ENCODE results near the gene CYP26B1.

Gene CYP26B1, protein sequence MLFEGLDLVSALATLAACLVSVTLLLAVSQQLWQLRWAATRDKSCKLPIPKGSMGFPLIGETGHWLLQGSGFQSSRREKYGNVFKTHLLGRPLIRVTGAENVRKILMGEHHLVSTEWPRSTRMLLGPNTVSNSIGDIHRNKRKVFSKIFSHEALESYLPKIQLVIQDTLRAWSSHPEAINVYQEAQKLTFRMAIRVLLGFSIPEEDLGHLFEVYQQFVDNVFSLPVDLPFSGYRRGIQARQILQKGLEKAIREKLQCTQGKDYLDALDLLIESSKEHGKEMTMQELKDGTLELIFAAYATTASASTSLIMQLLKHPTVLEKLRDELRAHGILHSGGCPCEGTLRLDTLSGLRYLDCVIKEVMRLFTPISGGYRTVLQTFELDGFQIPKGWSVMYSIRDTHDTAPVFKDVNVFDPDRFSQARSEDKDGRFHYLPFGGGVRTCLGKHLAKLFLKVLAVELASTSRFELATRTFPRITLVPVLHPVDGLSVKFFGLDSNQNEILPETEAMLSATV

DNA sequence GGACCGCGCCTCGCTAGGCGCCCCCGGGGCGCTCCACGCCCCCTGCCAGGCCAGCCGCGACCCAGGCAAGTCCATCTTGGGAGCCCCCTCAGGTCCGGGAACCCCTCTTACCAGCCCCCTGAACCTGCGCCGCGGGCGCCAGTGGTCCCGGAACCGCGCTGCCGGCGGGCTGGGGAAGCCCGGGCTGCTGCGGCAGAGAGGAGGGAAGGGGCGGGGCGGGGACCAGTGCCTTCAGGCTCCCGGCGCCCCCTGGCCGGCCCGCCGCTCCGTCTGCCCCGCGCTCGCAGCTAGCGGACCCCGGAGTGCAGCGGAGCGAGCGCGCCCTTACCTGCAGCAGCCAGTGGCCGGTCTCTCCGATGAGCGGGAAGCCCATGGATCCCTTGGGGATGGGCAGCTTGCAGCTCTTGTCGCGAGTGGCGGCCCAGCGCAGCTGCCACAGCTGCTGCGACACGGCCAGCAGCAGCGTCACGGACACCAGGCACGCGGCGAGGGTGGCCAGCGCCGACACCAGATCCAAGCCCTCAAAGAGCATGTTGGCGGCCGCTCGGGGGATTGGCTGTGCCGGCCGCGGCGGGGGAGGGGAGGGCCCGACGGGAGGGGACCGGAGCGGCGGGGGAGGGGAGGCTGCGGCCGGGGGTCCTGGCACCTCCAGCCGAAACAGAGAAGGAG, at the start of gene CYP26B1:
CYP26B1 (minus strand) TSS at position 560 of the 669 bp plus-strand sequence; CDS start at position 532, 28 bp downstream.
- DNase-seq (ENCODE audit: low spot score) = no peak

DNA sequence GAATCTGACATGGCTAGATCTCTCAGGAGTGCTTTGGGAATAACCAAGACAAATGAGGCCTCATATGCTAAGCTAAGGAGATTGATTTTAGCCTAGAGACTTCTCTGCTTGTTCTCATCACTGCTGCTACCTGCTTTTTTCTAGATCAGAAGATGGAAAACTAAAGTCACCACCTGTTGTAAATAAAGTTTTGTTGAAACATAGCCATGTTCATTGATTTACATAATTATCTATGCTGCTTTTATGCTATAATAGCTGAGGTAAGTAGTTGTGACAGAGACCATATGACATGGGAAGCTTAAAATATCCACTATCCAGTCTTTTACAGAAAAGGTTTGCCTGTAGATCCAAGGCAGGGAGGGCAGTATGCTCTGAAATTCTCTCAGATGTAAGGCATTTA, 46.1 kb upstream of the CYP26B1 start:
- no peak for DNase-seq (ENCODE audit: low spot score)

DNA sequence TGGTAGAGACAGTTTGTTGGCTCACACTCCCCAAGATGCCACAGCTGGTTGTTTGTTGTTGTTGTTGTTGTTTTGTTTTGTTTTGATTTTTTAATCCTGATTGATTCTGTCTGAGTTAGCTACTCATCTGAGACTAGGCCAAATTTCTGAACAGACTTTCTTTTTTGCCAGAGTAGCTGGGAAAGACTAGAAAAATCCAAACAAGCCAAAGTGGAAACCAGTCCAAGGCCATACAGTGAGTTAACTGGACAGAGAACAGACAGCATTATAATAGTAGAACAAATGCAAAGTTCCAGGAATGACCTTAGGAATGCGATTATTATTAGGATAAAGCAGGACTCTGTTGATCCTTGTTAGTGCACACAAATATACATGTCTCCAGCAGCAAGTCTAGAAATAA, 43.8 kb upstream of the CYP26B1 start:
- DNase-seq (ENCODE audit: low spot score) = no peak

DNA sequence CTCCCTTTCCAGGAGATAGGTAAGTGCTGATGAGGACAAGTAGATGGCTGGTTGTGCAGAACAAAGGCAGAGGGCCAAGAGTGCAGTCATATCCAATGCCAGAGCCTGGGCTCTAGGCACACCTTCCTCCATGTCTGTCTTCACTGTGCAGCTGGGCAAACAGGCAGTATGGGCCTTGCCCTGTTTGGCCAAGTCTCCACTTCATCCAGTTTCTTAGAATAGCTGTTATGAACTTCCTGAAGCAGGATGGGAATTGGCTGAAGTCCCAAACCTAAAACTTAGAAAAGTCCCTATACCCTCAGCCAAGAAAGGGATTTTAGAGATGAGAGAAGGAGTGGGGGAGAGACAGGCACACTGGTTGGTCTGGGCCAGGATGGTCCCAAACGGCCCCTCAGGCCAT, 37.5 kb upstream of the CYP26B1 start:
- no peak for DNase-seq (ENCODE audit: low spot score)

DNA sequence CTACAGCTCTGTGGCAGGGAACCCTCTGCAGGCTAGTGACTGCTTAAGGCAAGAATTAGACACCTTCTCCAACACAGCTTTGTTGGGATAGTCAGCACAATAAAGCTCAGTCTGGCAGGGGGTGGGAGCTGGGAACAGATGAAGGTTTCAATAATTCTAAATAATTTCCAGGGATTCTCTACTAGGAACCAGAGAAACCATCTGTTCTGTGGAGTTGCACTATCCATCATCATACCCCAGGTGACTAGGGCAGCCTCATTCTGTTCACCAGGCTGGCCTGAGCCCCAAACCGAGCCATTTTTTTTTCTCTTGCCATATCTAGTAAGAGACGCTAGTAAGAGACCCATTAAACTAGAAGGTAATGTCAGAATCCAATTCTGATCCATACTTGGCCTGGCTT, 35.8 kb upstream of the CYP26B1 start:
- no peak for DNase-seq (ENCODE audit: low spot score)

DNA sequence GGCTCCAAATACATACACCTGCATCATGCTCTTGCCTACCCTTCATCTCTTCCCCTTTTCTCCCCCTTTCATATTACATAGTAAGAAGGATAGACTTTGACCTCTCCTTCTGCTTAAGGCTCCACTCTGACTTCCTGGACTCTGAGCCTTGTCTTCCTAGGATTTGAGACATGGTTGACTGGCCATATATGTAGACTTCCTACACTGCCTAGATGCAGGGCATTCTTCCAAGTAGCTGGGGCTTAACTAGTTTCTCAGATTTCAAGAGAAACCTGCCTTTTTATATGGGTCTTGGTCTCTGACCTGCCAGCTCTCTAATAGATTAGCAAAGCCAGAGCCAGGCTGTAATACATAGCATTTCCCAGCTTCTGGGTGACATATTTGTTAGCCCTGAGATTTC, 35.4 kb upstream of the CYP26B1 start:
- no peak for DNase-seq (ENCODE audit: low spot score)

DNA sequence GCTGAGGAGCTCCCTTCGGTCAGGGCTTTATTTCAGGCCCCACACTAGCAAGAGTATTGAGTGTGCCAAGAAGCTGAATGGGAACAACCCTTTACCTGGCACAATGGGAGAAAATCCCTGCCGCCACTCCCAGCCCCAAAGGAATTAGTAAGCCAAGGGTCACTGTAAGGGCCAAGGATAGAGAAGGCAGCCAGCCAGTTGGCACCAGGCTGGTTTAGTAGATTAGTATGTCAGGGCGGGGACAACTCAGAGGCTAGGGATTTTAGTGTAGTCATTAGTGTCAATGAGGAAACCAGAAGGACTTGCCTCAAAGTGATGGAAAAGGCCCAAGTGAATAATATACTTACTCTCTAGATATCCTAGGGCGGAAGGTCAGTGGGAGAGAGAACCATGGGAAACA, 34.9 kb upstream of the CYP26B1 start:
- DNase-seq (ENCODE audit: low spot score) = no peak

DNA sequence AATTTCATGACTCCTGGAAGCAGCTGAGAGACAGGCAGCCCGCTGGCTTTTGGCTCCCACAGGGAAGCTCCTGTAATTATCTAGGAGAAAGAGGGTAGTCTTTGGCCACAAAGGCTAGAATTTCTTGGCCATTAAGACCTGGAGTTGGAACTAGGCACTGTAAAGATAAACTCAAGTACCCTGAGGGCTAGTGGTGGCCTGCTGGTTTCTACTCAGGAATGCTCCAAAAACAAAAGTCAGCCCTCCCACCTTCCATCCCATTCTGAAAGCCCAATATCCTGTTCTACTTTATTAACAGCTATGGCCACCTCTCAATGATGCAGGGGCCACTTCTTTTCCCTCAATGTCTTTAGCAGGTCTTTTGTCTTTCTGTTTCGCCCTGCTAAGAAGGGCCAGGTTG, 34.0 kb upstream of the CYP26B1 start:
- no peak for DNase-seq (ENCODE audit: low spot score)

DNA sequence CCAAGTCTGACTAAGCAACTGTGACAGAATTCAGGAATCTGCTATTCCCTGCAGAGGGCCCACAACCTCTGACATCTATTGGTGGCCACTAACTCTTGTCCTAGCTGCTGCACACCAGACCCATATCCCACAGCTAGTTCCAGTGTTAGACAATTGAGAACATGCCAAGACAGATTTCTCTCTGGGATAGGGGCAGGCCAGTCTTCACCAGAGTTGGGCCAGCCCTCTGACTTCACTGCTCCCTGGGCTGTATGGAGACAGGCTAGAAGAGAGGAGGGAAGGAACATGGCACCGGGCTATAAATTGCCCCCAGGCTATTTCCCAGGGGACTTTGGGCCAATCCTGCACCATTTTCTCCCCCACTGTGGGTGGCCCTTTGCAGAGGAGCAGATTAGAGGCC, 32.7 kb upstream of the CYP26B1 start:
- DNase-seq (ENCODE audit: low spot score) = no peak

DNA sequence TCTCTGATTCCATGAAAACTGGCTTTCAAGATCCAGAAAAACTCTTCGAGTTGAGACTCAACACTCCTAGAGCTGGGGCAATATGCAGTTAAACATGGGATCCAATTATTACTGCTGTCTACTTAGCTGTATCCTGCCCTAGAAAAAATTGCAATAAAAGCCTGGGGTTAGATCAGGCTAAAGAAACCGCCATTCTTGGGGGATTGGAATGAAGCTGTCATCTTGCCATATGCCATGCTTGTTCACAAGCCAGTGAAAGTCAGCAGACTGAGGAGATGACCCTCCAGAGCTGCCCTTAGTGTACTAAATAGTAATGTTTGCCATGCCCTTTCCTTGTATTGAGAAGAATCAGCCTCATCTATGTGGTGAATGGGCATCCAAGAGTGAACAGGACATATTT, 30.9 kb upstream of the CYP26B1 start:
- DNase-seq (ENCODE audit: low spot score) = no peak

DNA sequence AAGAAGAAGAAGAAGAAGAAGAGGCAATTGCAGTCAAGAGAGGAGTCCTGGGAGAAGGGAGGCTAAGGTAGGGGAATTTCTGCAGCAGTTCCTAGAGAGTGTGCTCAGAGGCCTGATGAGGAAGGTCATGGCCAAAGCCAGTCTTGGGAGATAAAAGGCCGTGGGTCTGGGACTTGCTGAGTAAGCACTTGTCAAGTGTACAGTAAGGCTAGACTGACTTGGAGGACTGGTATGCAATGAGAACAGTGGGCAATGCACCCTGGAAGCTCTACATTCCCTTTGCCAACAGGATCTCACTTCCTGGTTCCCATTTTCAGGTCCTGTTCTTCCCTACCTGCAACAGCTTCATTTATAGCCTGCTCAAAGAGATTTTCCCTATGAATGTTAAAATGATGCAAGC, 28.6 kb upstream of the CYP26B1 start:
- DNase-seq (ENCODE audit: low spot score) = no peak

DNA sequence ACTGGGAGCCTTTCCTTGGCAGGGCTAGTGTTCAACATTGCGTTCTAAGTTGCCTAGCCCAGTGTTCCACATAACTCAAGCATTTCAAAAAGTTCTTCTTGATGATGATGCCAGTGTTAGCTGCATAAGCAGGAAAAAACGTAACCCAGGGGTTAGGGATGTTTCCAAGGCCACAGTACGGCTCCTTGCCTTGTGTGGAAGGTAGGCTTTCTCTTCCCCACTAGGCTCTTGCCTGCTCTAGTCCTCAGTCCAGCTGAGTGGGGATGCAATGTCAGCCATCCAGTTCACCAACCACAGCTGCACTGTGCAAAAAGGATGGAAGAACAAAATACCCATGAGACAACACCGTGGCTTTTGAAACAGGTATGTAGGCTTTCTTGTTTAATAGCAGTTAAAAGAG, 28.0 kb upstream of the CYP26B1 start:
- DNase-seq (ENCODE audit: low spot score) = no peak

DNA sequence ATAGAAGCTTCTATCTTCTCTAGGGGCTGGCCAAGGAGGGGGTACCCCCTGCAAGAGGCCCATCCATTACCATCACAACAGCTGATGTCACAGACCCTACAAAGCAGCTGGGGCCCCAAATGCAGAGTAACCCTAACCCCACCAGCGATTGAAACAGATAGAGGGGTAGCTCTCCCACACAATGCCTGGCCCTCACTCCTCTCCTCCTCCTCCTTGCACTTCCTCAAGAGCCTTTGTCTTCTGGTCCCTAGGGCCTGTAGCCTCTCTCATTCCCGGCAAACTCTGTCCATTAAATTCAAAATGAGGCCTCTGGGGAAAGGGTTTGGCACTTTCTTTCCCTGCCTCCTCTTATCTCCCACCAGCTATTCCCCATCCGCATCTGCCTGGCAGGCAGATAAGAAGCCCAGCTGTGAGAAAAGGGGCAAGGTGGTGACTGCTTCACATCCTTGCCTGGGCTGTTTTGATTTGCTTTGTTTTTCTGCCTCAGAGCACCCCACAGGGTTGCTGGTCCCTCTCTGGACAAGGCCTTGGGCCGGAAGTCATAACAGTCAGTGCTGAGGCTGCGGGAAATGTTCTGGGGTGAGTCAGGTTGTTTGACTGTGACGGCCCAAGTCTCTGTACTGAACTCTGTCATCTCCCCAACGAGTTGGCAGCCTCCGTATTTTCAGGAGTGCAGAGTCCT, 26.1 kb upstream of the CYP26B1 start:
- DNase-seq (ENCODE audit: low spot score) = no peak

DNA sequence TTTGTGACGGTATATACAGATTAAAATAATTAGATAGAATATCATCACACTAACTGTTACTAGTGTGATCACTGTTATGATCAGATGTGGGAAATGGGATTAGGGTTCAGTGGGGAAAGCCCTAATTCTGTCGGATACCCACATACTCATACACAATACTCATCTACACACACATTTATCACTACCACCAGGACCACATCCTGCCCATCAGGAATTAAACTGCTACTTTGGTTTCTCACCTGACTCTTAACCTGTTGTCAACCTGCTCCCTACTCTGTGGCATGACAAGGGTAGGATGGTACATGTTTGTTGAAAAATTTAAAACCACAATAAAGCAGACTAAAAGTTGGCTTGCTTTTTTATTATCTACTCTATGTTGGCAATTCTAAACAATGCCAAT, 24.8 kb upstream of the CYP26B1 start:
- DNase-seq (ENCODE audit: low spot score) = no peak

DNA sequence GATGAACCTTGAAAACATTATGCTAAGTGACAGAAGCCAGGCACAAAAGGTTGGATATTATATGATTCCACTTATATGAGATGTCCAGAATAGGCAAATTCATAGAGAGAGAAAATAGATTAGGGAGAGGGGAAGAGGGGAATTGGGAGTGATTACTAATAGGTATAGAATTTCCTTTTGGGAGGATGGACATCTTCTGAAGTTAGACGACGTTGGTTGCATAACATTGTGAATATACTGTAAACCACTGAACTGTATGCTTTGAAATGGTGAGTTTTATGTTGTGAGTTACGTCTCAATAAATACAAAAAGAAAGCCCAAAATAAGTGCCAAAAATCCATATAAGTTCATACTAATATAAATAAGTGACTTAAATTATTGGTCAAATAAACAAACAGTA, 18.6 kb upstream of the CYP26B1 start:
- DNase-seq (ENCODE audit: low spot score) = no peak

DNA sequence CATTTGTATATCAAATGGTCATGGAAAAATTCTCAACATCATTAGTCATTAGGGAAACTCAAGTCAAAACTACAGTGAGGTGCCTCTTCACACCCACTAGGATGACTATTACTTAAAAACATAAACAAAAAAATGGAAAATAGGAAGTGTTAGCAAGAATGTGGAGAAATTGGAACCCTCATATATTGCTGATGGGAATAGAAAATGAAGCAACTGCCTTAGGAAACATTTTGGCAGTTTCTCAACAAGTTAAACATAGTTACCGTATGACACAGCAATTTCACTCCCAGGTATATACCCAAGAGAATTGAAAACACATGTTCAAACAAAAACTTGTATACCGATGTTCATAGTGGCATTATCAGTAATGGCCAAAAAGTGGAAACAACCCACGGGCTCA, 18.1 kb upstream of the CYP26B1 start:
- no peak for DNase-seq (ENCODE audit: low spot score)

DNA sequence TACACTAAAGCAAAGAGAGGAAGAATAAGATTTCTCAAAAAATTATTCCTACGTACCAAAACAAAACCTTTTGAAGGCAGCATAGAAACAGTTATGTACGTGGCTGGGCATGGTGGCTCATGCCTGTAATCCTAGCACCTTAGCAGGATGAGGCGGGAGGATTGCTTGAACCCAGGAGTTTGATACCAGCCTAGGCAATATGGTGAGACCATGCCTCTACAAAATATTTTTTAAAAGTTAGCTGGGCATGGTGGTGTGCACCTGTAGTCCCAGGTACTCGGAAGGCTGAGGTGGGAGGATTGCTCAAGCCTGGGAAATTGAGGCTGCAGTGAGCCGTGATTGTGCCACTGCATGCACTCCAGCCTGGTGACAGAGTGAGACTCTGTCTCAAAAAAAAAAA, 14.9 kb upstream of the CYP26B1 start:
- no peak for DNase-seq (ENCODE audit: low spot score)

DNA sequence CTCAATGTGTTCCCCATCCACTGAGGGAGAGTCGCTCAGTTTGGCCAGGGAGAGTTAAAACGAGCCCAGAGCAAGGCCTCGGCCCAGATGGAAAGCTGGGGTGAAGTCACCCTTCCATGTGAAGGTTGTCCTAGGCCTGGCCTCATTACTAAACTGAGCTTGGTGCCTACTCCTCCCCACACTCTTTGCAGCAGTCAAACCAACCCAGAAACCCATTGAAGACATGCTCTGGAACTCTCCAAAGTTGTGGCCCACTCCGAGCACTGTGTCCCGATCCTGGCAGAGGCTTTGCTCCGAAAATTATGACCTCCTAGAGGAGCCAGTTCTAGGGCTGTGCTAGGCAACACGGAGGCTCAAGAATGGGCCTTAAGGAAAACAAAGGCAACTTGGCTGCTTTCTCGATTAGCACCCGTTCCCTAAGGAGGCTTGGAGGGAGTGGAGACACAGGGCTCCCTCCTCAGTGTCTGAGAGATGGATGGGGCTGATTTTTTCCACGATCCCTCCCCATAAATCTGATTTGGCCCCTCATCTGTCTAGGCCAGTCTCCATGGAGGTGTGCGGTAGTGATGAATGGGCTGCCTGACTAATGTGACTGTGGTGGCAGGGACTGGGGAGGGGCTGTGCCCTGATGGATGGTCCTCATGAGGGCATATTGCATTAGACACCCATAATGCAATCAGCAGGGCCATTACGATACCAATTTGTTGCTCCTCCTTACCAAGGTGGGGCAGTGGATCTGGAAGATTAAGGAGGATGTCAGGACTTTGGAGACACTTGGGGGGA, 11.7 kb upstream of the CYP26B1 start:
- DNase-seq (ENCODE audit: low spot score) = no peak

DNA sequence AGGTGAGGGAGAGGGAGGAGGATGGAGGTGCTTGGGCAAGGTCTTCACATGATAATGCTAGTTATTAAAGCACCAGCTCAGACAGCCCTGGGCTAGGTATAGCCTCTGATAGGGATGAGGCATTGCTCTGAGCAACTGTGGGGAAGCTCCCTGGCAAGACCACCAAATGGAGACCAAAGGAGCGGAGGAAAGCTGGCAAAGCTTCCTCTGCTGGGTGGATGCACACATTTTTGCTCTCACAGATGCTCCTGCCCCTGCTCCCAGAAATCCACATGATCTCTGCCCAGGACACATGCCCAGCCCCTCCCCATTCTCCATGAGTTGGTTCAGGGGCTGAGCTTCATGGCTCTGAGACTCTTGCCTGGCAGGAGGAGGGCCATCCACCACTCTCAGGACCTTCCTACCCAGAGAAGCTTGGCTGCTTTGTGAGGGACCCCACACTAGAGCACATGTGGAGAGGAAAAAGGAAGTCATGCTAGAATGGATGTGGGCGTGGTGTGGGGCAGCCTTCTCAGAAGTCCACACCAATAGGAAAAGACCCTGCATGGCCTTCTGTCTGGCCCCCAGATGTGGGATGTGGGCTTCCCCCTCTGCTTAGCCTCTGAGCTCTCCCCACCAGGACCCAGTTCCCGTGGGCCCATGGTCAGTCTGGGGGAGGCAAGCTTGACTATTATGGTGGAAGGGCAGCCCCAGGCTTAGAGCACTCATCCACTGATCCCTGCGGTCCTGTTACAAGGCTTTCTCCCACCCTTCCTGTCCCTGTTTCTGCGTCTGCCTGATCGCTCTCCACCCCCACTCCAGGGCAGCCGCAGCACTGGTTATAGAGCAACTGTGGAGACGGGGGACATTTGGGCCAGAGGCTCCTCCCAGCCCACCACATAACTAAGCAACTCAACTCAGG, 10.5 kb upstream of the CYP26B1 start:
- DNase-seq (ENCODE audit: low spot score) = no peak

DNA sequence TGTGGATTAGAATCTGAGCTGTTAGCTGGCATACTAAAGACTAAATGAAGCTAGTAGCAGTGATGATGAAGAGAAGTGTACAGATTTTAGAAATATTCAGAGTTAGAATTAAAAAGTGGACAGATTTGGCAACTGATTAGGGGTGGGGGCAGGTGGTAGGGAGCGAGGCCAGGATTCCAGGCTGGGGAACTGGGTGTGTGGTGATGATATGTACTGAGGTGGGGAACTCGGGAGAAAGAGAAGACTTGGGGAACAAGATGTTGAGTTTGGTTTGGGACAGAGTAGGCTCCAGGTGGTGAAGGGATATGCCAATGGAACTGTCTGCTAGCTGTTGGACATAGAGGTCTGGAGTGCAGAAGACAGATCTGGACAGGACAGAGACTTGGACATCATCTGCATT, 9.2 kb upstream of the CYP26B1 start:
- no peak for DNase-seq (ENCODE audit: low spot score)

DNA sequence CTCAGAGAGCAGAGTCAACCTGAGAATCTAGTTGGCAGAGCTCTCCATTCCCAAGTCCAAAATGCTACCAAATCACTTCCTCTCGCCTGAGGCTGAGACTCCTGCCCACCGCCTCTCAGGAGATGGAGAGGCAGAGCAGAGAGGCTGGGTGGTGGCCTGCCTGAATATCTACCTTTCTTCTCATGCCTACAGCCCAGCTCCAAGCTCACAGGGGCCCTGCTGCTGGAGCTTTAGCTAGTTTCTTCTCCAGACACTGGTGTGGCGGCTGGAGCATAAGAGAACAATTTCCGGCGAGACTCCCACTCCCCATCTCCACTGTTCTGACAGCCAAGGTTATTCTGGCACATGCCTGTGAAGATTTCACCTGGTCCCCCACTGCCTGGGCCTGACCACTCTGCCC, 8.1 kb upstream of the CYP26B1 start:
- DNase-seq (ENCODE audit: low spot score) = no peak

All from AG08396 (cell line).